ENCODE data around the gene SPO11.

SPO11 gene

DNA sequence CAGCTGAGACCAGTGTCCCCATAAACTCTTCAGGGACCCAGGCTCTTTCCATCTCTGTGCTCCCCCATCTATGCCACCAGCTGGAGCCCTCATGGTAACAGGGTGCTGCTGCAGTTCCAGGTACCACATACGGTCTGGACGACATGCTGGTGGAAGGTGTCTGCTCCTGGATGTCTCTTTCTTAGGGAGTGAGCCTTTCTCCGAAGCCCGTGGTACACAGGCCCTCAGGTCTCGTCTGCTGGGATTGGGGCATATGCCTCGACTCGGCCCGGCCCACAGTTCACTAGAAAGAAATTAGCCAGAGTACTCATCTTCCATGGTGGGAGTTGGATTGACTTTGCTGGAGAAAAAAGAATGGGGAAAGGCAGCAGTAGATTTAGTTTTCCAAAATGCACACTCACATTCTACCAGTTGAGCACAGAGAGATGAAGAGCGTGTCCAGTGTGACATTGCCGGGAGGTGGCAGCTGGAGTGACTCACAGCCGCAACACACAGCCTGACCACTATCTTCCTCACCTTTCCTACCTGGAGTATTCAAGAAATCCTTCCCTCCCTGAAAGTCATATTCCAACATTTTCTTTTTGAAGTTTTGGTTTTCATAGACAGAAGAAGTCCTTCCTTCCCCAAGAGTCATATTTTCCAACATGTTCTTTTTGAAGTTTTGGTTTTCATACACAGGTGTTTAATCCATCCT is 18.6 kb upstream of the SPO11 start:
- no peak for DNase-seq (ENCODE audit: low read depth)

DNA sequence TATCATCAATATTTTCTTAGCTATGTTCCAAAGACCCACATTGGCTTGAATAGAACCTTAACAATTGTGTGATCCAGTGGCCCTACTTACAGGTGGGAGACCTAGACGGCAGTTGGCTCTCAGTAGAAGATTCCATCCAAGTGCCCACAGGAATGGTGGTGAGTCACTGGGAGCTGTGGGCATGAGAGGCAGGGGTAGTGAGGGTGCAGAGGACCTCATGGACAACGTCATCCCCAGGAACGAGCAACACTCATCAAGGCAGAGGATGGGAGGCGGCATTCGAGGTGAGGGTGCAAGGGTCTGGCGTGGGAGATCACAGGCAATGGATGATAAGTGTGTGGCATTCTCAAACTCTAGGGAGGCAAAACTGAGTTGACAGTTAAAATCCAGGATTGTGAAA is 17.5 kb upstream of the SPO11 start:
- DNase-seq (ENCODE audit: low read depth): no peak

DNA sequence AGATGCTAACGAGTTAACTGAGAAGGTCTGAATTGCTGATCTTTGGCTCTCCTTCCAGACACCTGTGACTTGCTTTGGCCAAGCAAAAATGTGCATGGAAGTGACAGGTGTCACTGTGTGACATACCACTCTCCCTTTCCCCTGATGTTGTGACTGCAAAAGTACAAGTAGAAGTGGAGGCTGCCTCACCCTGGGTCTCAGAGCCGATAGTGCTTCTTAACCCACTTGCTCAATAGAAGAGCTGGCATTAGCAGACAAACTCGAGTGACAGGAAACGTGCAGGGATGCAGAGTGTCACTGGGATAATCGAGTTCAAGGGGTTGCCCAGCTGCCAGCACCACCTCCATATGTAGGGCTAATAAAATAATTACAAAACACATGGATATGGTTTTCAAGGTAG is 16.4 kb upstream of the SPO11 start:
- DNase-seq (ENCODE audit: low read depth): no peak

DNA sequence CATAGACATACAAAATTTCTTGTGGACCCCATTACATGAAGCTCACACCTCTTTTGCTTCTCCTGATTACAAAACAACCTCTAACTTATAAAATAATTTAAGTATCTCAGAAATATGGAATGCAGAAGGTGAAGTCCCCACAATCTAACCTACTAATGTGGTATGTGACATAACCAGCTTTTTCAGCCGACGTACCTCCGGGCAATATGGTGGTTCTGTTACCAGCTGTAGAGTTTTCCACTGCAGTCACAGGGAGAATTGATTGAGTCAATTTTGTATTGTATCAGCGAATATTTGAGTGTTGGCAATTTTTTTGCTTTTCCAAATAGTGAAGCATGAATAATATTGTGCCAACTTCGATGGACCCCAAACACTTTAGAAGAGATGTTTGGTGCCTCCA is 15.7 kb upstream of the SPO11 start:
- DNase-seq (ENCODE audit: low read depth): no peak

DNA sequence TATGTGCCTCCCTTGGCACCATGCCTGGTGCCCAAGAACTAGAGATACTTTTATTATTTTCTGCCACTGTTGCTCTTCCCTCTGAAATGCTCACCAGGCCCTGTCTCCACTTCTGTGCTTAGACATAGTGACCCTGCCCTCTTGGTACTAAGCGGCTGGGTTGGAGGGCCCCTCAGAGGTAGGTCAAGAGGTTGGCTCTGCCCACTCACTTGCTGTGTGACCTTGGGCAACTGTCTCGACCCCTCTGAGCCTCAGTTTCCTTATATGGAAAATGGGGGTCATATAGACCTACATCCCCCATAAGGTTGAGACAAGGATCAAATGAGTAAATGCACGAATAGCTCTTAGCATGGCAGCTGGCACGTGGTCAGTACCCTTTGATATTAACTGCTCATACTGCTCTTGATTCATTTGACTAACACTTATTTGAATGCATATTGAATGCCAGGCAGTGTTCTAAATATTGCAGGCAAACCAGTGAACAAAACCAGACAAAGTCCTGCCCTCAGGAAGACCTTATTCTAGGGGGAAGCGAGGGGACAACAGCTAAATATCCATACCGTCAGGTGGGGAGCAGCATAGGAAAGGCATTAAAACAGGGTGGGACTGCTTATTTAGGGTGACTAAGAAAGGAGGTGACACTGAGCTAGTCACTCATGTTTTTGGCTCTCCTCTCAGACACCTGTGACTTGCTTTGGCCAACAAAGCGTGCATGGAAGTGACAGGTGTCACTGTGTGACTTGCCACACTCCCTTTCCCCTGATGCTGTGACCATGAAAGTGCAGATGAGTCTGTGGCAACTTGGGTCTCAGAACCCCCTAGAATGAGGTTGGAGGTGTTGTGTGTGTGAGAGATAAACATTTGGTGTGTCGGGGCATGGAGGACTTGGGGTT is 14.3 kb upstream of the SPO11 start:
- no peak for DNase-seq (ENCODE audit: low read depth)

DNA sequence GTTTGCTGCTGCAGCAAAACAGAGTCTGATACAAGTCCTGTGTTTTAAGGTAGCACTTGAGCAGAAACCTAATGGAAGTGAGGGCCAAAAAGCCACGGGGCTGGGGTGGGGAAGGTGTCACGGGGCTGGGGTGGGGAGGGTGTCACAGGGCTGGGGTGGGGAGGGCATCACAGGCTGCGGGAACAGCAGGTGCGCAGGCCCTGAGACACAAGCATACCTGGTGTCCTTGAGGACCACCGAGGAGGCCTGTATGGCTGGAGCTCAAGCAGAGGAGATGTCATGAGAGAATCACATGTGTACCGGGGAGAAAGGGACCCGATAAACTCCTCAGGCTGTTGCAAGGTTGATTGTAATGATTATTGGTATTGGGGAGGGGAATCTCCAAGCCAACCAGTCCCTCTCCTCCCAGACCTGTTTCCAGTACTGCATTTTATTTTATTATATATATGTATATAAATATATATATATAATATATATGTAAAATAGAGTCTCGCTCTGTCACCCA is 13.6 kb upstream of the SPO11 start:
- no peak for DNase-seq (ENCODE audit: low read depth)

DNA sequence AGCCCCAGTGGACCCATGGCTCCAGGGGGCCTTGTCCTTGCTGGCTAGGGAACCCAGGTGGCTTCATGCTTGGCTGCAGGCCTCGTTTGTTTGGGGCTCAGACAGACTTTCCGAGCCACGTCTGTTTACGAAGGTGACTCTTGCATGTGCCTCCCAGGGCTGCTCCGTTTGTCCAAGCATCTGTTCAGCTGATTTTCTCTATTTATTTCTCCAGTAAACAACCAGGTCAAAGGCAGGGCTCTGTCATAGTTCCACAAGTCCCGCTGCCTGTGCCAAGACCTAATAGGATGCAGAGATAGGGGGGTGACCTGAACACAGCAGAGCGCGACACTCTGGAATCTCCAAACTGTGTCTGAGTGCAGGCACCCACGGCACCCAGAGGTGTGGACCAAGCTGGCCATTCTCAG is 12.8 kb upstream of the SPO11 start:
- DNase-seq (ENCODE audit: low read depth): no peak

DNA sequence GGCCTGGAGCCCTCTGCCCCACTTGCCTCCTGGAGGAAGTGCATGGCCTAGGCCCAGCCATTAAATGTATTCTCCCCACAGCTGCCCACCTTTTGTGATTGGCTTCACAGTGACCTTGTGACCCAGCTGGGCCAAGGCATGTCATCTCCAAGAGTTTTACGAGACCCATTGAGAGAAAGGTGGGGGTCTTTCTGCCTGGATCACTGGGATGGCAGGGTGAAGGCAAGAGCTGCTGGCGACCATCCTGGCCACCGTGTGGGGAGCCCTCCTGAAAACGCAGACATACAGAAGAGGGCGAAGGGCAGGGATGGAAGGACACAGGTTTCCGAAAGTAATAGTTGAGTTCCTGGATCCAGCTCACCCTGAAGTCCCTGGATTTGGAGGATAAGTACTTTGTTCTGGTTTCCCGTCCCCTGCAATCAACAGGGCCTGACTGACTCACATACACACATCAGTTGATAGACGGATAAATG is 12.3 kb upstream of the SPO11 start:
- DNase-seq (ENCODE audit: low read depth): no peak

DNA sequence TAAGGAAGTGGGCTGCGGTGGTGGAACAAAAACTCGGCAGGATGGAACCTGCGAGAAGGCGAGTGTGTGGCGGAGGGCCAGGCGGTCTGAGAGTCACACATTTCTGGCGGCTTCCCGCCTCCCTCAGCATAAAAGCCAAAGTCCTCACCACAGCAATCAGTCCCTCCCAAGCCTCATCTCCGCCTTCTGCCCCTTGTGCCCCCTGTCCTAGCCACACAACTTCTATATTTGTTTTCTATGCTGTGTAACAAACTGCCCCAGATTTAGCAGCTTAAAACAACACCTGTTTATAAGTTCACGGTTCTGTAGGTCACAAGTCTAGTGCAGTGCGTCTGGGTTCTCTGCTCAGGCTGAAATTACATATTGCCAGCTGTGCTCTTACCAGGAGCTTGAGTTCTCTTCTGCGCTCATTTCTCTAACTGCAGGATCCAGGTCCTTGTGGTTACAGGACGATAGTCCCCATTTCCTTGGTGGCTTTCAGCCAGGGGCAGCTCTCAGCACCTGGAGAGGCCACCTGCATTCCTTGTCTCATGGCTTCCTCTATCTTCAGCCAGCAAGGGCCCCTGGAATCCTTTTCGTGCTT is 11.7 kb upstream of the SPO11 start:
- no peak for DNase-seq (ENCODE audit: low read depth)

DNA sequence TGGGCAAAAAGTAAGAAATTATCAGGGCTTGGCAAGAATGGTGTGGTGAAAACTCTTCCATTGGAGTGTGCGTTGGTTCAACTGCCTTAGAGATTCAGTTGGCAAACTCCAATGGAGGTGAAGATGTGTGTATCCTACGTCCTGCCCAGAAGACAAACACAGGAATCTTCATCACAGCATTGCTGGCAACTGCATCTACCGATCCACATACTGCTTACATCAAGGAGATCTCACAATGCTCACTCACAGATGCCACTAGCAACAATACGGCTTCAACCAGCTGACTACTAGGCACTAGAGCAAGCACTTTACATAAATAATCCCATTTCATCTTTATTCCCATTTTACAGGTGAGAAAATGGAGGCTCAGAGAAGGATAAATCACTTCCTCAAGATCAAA is 10.0 kb upstream of the SPO11 start:
- DNase-seq (ENCODE audit: low read depth): no peak

DNA sequence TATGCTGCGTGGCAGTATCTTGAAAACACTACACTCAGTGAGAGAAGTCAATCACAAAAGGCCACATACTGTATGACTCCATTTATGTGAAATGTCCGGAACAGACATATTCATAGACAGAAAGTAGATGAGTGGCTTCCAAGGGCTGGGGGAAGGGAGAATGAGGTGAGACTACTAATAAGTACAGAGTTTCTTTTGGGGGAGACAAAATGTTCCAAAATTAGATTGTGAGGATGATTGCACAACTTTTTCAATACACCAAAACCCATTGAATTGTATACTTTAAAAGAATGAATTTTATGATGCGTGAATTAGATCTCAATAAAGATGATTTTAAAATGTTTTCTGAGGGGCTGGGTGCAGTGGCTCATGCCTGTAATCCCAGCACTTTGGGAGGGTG is 9.2 kb upstream of the SPO11 start:
- DNase-seq (ENCODE audit: low read depth): no peak

DNA sequence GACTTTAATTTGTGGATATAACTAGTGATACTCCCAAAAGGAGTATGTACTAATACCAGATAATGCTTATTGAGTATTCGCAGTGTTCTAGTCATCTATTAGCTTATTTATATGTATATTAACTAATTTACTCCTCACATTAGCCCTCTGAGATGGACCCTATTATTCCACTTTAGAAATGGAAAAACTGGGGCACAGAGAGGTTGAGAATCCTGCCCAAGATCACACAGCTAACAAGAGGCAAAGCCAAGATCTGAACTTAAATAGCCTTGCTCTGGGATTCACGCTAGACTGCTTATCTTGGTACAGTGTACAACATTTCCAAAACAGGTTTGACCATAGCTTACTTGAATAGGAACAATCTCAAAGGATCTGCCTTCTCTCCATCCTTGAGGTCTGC is 8.5 kb upstream of the SPO11 start:
- no peak for DNase-seq (ENCODE audit: low read depth)

DNA sequence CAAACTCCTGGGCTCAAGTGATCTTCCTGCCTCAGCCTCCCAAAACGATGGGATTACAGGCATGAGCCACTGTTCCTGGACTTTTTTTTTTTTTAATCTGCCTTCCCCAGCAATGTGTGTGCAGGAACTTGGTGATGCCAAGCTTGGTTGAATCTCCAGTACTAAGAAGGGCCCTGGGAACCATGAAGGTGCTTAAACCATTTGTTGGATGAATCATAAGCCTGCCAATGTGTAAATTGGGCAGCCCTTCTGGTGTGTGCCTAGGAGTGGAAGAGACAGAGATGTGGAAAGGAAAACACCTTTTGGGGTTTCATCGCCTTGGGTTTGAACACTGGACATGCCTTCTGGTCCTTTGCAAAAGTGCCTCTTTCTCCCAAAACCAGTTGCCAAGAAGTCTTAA is 7.1 kb upstream of the SPO11 start:
- DNase-seq (ENCODE audit: low read depth): no peak

DNA sequence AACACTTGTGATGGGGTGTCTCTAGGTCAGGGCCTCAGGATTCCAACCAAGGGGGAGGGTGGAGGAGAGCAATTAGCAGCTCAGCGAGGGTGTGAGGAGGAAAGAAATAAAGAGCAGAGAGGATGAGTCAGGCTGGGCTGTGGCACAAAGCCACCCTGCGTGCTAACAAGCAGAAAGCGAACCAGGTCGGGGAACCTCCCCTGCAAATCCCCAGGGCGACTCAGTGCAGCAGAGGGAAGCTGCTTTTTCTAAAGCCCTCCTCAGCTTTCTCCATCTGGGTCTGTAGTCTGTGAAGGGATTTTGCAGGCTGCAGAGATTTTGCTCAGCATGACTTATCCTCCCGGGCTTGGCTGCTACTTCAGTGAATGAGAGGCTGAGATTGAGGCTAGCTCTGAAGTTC is 6.6 kb upstream of the SPO11 start:
- no peak for DNase-seq (ENCODE audit: low read depth)

DNA sequence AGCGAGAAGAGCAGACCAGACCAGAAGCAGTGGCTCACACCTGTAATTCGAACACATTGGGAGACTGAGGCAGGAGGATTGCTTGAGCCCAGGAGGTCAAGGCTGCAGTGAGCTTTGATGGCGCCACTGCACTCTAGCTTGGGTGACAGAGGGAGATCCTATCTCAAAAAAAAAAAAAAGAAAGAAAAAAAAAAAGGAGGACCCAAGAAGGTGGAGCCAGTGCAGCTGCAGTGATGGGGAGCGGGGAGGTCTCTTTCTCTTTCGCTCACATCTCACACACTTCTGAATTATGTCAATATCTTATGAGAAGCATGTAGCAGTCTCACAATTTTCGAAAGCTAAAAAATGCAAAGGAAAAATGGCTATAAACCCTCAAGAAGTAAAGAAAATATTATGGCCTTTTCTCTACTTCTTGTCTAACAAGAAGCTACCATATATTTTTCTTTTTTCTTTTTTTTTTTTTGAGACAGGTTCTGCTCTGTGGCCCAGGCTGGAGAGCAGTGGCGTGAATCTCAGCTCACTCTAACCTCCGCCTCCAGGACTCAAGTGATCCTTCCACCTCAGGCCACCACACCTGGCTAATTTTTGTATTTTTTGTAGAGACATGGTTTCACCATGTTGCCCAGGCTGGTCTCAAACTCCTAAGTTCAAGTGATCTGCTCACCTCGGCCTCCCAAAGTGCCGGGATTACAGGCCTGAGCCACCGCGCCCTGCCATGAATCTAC is 3.8 kb upstream of the SPO11 start:
- no peak for DNase-seq (ENCODE audit: low read depth)

DNA sequence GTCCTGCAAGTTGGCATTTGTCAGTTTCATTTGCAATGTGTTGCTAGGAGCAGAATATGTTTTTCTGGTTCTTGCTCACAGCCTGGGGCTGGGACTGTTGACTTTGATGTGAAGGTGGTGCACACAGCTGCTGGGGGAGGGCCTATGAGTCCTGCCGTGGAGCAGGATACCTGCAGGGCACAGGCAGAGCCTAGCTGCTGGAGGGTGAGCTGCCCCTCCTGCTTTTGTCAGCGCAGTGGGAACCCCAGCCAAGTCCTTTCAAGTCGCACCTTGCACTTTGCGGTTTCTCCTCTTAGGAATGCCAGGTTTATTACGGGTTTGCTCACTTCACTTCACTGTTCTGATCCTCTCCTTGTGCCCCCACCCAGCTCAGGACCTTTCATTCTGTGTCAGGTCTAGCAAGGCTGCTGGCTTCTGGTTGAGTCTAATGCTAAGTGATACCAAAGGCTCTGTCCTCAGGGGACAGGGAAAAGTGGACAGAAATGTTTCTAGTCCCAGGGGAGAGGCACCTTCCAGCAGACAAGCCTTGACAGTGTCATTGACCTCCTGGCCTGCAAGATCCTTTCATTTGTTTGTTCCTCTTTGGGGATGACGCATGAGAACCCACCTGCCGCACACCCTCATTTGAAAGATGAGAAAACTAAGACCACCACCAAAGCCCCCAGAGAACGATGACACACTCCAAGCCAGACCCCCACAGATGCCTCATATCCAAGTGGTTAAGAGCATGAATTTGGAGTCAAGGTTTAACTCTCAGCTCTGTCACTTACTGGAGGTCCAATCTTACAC is 2.7 kb upstream of the SPO11 start:
- DNase-seq (ENCODE audit: low read depth): no peak

DNA sequence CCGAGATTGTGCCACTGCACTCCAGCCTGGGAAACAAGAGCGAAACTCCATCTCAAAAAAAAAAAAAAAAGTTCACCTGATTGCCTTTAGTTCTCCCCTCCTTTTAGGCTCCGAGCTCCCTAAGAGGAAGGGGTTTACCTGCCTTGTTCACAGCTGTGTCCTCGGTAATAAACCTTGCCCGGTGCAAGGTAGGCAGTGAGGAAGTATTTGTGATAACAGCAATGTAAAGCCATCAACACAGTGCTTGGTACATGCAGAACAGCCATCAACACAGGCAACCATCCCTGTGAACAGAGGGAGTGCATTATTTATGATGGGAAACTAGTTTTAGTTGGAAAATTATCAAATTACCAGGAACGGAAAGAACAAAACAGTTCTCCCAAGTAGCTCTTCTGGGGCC is 1.8 kb upstream of the SPO11 start:
- no peak for DNase-seq (ENCODE audit: low read depth)

DNA sequence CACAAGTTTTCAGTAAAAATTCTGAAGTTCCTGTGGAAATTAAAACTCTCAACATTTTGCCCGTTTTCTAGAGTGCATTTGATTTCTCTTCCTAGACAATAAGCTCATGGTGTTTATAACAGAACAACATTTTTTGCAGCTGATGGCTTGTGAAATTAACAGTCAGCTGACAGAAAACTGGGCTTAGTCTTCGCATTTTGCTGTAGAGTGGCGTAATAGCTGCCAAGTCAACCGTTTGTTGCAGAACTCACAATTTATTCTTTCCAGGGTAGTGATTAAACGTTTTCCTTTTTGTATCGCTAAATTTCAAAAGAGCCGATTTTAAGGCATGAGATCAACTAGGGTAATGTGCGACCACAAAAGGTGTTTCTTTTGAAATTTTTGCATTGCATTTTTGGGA is 1.4 kb downstream of the SPO11 start:
- no peak for DNase-seq (ENCODE audit: low read depth)

DNA sequence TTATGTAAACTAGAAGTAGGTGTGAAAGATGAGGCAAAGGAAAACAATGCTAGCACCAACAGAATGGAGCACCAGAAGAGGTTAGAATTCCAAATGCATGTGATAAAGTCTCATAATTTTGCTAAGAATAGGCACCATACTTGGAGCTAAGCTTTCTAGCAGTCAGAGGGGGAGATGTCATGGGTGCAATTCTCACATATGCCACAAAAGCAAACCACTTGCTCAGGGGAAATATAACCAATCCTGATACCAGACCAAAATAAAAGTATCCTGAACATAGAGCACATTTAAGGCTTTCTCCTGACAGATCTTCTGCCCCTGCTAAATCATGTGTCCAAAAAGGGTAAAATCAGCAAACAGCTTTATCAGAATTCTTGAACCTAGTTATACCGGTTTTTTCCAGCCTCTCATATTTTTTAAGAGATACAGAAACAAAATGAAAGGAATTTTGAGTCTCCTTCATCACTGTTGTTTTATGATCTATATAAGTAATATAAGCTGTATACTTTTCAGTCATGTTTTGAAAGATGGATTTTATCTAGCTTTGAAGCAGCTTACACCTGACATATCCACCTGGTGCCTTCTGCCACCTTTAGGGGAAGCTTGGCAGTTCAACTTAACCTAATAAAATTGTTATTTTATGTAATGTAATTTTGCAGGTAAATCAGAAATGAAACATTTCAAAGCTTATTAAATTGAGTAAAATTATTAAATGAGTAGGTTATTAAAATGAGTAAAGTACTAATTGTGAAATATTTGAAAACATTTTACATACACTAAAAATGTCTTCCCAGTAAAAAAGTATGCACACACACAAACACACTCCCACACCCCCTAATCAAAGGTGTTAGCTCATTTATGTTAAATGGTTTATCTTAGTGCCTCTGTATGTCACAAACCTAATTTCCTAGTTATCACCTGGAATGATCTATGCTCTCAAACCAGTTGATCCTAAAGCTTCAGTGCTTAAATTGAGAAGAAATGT is 2.8 kb downstream of the SPO11 start:
- DNase-seq (ENCODE audit: low read depth): no peak

DNA sequence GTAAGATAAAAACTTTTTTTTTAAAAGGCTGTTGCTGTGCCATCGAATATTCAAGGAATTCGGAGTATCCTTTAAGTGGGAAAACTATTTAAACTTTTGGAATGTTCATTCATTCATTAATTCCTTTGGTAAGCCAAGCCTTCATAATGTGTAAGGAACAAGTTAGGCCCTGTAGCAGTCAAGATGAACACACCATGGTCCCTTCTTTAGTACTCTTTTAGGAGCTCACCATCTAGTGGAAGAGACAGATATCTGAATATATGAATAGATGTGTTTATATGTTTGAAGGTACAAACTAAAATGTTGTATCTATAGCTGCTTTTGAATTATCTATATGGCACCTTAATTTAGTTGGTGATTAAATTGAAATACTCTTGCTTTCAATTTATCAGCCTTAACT is 5.8 kb downstream of the SPO11 start:
- DNase-seq (ENCODE audit: low read depth): no peak
